ENCODE results near the gene BLOC1S4.

Gene BLOC1S4

DNA sequence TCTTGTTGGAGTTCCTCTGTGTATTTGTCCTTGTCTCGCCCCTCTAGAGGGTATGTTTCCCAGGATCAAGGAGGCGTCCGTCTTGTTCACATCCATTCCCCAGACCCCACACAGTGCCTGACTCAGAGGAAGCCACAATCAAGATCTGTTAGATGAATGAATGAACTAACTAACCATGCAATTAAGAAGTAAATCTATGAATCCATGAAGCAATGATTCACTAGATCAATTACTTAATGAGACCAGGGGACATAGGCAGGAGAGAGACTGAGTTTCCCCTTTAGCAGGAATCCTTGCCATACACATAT is 11.9 kb downstream of the BLOC1S4 start:
- DNase-seq (ENCODE audit: low read depth, low spot score): no peak
- no peak for TF ChIP-seq FOXP2 (optimal IDR thresholded peaks at IDR 0.05; ENCODE audit: control extremely low read depth, extremely low read length, insufficient read depth)
- no peak for TF ChIP-seq EZH2 (IDR thresholded peaks at IDR 0.05)
- TF ChIP-seq POLR2AphosphoS5 (IDR thresholded peaks at IDR 0.05; ENCODE audit: borderline replicate concordance, low read depth, low read length): no peak

GRCh38 chr4:6728320-6729029 is 12.5 kb downstream of the BLOC1S4 start:
- no peak for DNase-seq (ENCODE audit: low read depth, low spot score)
- TF ChIP-seq EZH2 (IDR thresholded peaks at IDR 0.05) (no peak), POLR2AphosphoS5 (IDR thresholded peaks at IDR 0.05; ENCODE audit: borderline replicate concordance, low read depth, low read length) (no peak), FOXP2 (optimal IDR thresholded peaks at IDR 0.05; ENCODE audit: control extremely low read depth, extremely low read length, insufficient read depth) (no peak)
- Histone ChIP-seq H3K27ac (no peak overlapping the region), H3K36me3 (ENCODE audit: insufficient read depth, low read length) (no peaks in the 10 kb centered on the region), H3K4me3 (no peak overlapping the region), H3K9ac (ENCODE audit: insufficient read length) (no peak overlapping the region), H3K9me3 (ENCODE audit: low read depth, low read length) (no peaks in the 10 kb centered on the region)

More for the DNA sequence above, 11.9 kb downstream of the BLOC1S4 start:
- H3K27ac ChIP-seq: no peak overlapping the region
- H3K9me3 ChIP-seq (ENCODE audit: low read depth, low read length): no peaks in the 10 kb centered on the region
- H3K9ac ChIP-seq (ENCODE audit: insufficient read length): no peak overlapping the region
- no peaks in the 10 kb centered on the region for H3K36me3 ChIP-seq (ENCODE audit: insufficient read depth, low read length)
- H3K4me3 ChIP-seq: no peak overlapping the region

GRCh38 chr4:6730603-6731317 is 14.8 kb downstream of the BLOC1S4 start:
- no peak for DNase-seq (ENCODE audit: low read depth, low spot score)
- Histone ChIP-seq H3K27ac (no peak overlapping the region), H3K9me3 (ENCODE audit: low read depth, low read length) (no peaks in the 10 kb centered on the region), H3K36me3 (ENCODE audit: insufficient read depth, low read length) (no peaks in the 10 kb centered on the region), H3K9ac (ENCODE audit: insufficient read length) (no peak overlapping the region), H3K4me3 (no peak overlapping the region)
- no peak for TF ChIP-seq POLR2AphosphoS5 (IDR thresholded peaks at IDR 0.05; ENCODE audit: borderline replicate concordance, low read depth, low read length)
- no peak for TF ChIP-seq EZH2 (IDR thresholded peaks at IDR 0.05)
- no peak for TF ChIP-seq FOXP2 (optimal IDR thresholded peaks at IDR 0.05; ENCODE audit: control extremely low read depth, extremely low read length, insufficient read depth)

- H3K36me3 ChIP-seq (ENCODE audit: insufficient read depth, low read length): no peaks in the 10 kb centered on the region
- no peak overlapping the region for H3K27ac ChIP-seq
- no peaks in the 10 kb centered on the region for H3K9me3 ChIP-seq (ENCODE audit: low read depth, low read length)
- no peak for DNase-seq (ENCODE audit: low read depth, low spot score)
- no peak overlapping the region for H3K9ac ChIP-seq (ENCODE audit: insufficient read length)
- TF ChIP-seq EZH2 (IDR thresholded peaks at IDR 0.05): no peak
- TF ChIP-seq POLR2AphosphoS5 (IDR thresholded peaks at IDR 0.05; ENCODE audit: borderline replicate concordance, low read depth, low read length): no peak
- TF ChIP-seq FOXP2 (optimal IDR thresholded peaks at IDR 0.05; ENCODE audit: control extremely low read depth, extremely low read length, insufficient read depth): no peak
- H3K4me3 ChIP-seq: no peak overlapping the region
Observed at GRCh38 chr4:6731318-6731675, 15.3 kb downstream of the BLOC1S4 start.

GRCh38 chr4:6731780-6732179 is 15.8 kb downstream of the BLOC1S4 start:
- Histone ChIP-seq H3K4me3 (no peak overlapping the region), H3K9me3 (ENCODE audit: low read depth, low read length) (no peaks in the 10 kb centered on the region), H3K9ac (ENCODE audit: insufficient read length) (no peak overlapping the region), H3K27ac (no peak overlapping the region), H3K36me3 (ENCODE audit: insufficient read depth, low read length) (no peaks in the 10 kb centered on the region)
- no peak for TF ChIP-seq POLR2AphosphoS5 (IDR thresholded peaks at IDR 0.05; ENCODE audit: borderline replicate concordance, low read depth, low read length)
- no peak for TF ChIP-seq FOXP2 (optimal IDR thresholded peaks at IDR 0.05; ENCODE audit: control extremely low read depth, extremely low read length, insufficient read depth)
- TF ChIP-seq EZH2 (IDR thresholded peaks at IDR 0.05): no peak
- DNase-seq (ENCODE audit: low read depth, low spot score): no peak

- Histone ChIP-seq H3K9me3 (ENCODE audit: low read depth, low read length) (no peaks in the 10 kb centered on the region), H3K36me3 (ENCODE audit: insufficient read depth, low read length) (no peaks in the 10 kb centered on the region), H3K4me3 (no peak overlapping the region), H3K9ac (ENCODE audit: insufficient read length) (no peak overlapping the region), H3K27ac (no peak overlapping the region)
- no peak for DNase-seq (ENCODE audit: low read depth, low spot score)
- TF ChIP-seq FOXP2 (optimal IDR thresholded peaks at IDR 0.05; ENCODE audit: control extremely low read depth, extremely low read length, insufficient read depth) (no peak), POLR2AphosphoS5 (IDR thresholded peaks at IDR 0.05; ENCODE audit: borderline replicate concordance, low read depth, low read length) (no peak), EZH2 (IDR thresholded peaks at IDR 0.05) (no peak)
Observed at GRCh38 chr4:6732441-6733357, 16.7 kb downstream of the BLOC1S4 start.

DNA sequence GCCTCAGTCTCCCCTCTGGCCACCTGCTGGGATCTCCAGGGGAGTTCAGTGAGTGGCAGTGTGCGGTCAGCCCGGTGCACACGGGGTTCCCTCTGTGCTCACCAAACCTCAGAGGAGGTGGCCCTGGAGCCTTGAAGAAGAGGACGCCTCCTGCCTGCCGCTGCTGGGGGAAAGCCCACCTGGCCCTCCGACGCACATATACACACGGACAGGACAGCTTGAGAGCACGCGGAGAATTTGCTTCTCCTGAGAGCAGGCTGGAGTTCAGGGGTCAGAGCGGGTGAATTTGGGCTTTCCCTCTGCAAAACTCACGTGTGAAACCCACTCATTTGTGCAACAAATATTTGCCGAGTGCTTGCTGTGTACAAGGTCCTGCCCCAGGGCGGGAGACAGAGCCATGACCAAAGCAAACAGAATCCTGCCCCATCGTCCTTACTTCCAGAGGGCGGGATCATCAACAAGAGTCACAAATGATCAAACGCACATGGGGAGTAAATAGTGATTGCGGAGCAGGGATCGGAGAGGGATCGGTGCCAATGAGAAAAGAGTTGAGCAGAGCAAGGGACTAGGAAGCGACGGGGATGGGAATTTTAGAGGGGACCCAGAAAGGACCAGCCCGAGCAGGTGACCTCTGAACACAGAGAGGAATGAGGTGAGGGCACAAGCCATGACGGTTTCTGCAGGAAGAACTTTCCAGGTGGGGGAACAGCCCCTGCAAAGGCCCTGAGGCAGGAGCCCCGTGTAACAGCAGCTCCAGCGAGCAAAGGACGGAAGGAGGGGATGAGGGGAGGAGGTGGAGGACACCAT is 17.6 kb downstream of the BLOC1S4 start:
- TF ChIP-seq EZH2 (IDR thresholded peaks at IDR 0.05) (no peak), POLR2AphosphoS5 (IDR thresholded peaks at IDR 0.05; ENCODE audit: borderline replicate concordance, low read depth, low read length) (no peak), FOXP2 (optimal IDR thresholded peaks at IDR 0.05; ENCODE audit: control extremely low read depth, extremely low read length, insufficient read depth) (no peak)
- H3K4me3 ChIP-seq: no peak overlapping the region
- no peaks in the 10 kb centered on the region for H3K36me3 ChIP-seq (ENCODE audit: insufficient read depth, low read length)
- no peak overlapping the region for H3K27ac ChIP-seq
- DNase-seq (ENCODE audit: low read depth, low spot score): no peak
- H3K9me3 ChIP-seq (ENCODE audit: low read depth, low read length): no peaks in the 10 kb centered on the region
- H3K9ac ChIP-seq (ENCODE audit: insufficient read length): no peak overlapping the region

Data from SK-N-MC (cell line).